Liver (tissue), 9 donors: ENCODE data around the gene PRRT1B. TPM values are rescaled to one million over a fixed set of nuclear protein-coding genes. Genes with fewer than 3 reads are reported as not detected.

Experiments
- DNase-seq: peaks from one replicate; pipeline ENCODE4 v3.0.0-alpha.2; 2017; ENCODE audit warnings: low spot score
- H3K27ac ChIP-seq, 2 donors: one replicate each; pipeline ENCODE4 v1.7.0; 2013; ENCODE audit warnings: inconsistent platforms in 2 of 2, low read length in 2 of 2, control low read depth in 1 of 2, low read depth in 1 of 2, mild to moderate bottlenecking in 1 of 2
- H3K27me3 ChIP-seq, 4 donors: one replicate each; pipeline versions ENCODE4 v1.6.1 to v1.7.0; 2013; ENCODE audit warnings: low read length in 3 of 4, inconsistent platforms in 1 of 4, mild to moderate bottlenecking in 1 of 4, moderate library complexity in 1 of 4; ENCODE audit not compliant: control insufficient read depth in 4 of 4, insufficient read depth in 4 of 4
- H3K36me3 ChIP-seq, 4 donors: one replicate each; pipeline versions ENCODE4 v1.6.1 to v1.7.0; 2013; ENCODE audit warnings: low read length in 3 of 4, mild to moderate bottlenecking in 3 of 4, low read depth in 1 of 4, moderate library complexity in 1 of 4; ENCODE audit not compliant: control insufficient read depth in 4 of 4, insufficient read depth in 3 of 4
- H3K4me1 ChIP-seq, 4 donors: one replicate each; pipeline versions ENCODE4 v1.6.1 to v1.7.0; 2013; ENCODE audit warnings: low read length in 3 of 4, mild to moderate bottlenecking in 3 of 4, moderate library complexity in 1 of 4; ENCODE audit not compliant: control insufficient read depth in 4 of 4, insufficient read depth in 4 of 4
- H3K4me3 ChIP-seq, 3 donors: one replicate each; pipeline versions ENCODE4 v1.6.1 to v1.7.0; 2013; ENCODE audit warnings: low read length in 3 of 3, control low read depth in 1 of 3, low read depth in 1 of 3, mild to moderate bottlenecking in 1 of 3
- H3K9ac ChIP-seq, 2 donors: one replicate each; pipeline ENCODE4 v1.7.0; 2013; ENCODE audit warnings: low read length in 2 of 2, mild to moderate bottlenecking in 2 of 2, moderate library complexity in 2 of 2, control low read depth in 1 of 2, low read depth in 1 of 2
- H3K9me3 ChIP-seq, 4 donors: one replicate each; pipeline versions ENCODE4 v1.6.1 to v1.7.0; 2013; ENCODE audit warnings: low read length in 3 of 4; ENCODE audit not compliant: control insufficient read depth in 4 of 4
- EGR1 ChIP-seq, 2 donors: IDR thresholded peaks; 2 replicates each; pipeline ENCODE4 v1.6.1; 2016 to 2018; ENCODE audit warnings: antibody characterized with exemption in 2 of 2, low read depth in 2 of 2
- FOXA1 ChIP-seq: IDR thresholded peaks from 2 replicates; pipeline ENCODE4 v1.6.1; 2016; ENCODE audit warnings: antibody characterized with exemption
- FOXA2 ChIP-seq: IDR thresholded peaks from 2 replicates; pipeline ENCODE4 v1.6.1; 2016; ENCODE audit warnings: antibody characterized with exemption
- GABPA ChIP-seq, 2 donors: IDR thresholded peaks in 1 of 2; conservative IDR thresholded peaks in 1 of 2; 2 replicates each; pipeline ENCODE4 v1.6.1; 2016; ENCODE audit warnings: antibody characterized with exemption in 2 of 2, mild to moderate bottlenecking in 1 of 2, moderate library complexity in 1 of 2
- HNF4A ChIP-seq, 2 donors: conservative IDR thresholded peaks; 2 replicates each; pipeline ENCODE4 v1.6.1; 2016; ENCODE audit warnings: antibody characterized with exemption in 2 of 2, mild to moderate bottlenecking in 2 of 2
- HNF4G ChIP-seq: IDR thresholded peaks from 2 replicates; pipeline ENCODE4 v1.6.1; 2016; ENCODE audit warnings: antibody characterized with exemption
- JUND ChIP-seq, 2 donors: IDR thresholded peaks; 2 replicates each; pipeline ENCODE4 v1.6.1; 2016; ENCODE audit warnings: antibody characterized with exemption in 2 of 2
- MAX ChIP-seq: IDR thresholded peaks from 2 replicates; pipeline ENCODE4 v1.6.1; 2016; ENCODE audit warnings: antibody characterized with exemption
- NR2F2 ChIP-seq: IDR thresholded peaks from 2 replicates; pipeline ENCODE4 v1.6.1; 2016; ENCODE audit warnings: antibody characterized with exemption
- RAD21 ChIP-seq, 2 donors: IDR thresholded peaks; 2 replicates each; pipeline ENCODE4 v1.6.1; 2016; ENCODE audit warnings: antibody characterized with exemption in 2 of 2, mild to moderate bottlenecking in 2 of 2
- RXRA ChIP-seq, 2 donors: IDR thresholded peaks; 2 replicates each; pipeline ENCODE4 v1.6.1; 2017 to 2018; ENCODE audit warnings: antibody characterized with exemption in 2 of 2, mild to moderate bottlenecking in 1 of 2
- SP1 ChIP-seq: IDR thresholded peaks from 2 replicates; pipeline ENCODE4 v1.6.1; 2018; ENCODE audit warnings: antibody characterized with exemption, mild to moderate bottlenecking
- TAF1 ChIP-seq: conservative IDR thresholded peaks from 2 replicates; pipeline ENCODE4 v1.6.1; 2016; ENCODE audit warnings: antibody characterized with exemption, mild to moderate bottlenecking
- YY1 ChIP-seq: IDR thresholded peaks from 2 replicates; pipeline ENCODE4 v1.6.1; 2016; ENCODE audit warnings: antibody characterized with exemption, mild to moderate bottlenecking
- ZBTB33 ChIP-seq: IDR thresholded peaks from 2 replicates; pipeline ENCODE4 v1.6.1; 2016; ENCODE audit warnings: antibody characterized with exemption
- WGBS: extraction: QIAGEN DNeasy Blood & Tissue Kit; methylation state at CpG from one replicate; pipeline ENCODE4 v1.1.7; 2013; 5-methylcytosine and 5-hydroxymethylcytosine counted together
- polyA plus RNA-seq, 2 donors: library from polyadenylated mRNA; stranded (reverse) in 1 of 2; unstranded in 1 of 2; fragments of 200-250 nt in 1 of 2; fragments of >200 nt in 1 of 2; fragmentation: Nextera tagmentation in 1 of 2; extraction: Ambion mirVana in 1 of 2; gene quantifications; one replicate each; pipeline versions ENCODE4 v1.2.1 to v1.2.3, GENCODE V29; 2013 to 2015
- total RNA-seq, 2 donors: library from RNA; depleted of rRNA; stranded (reverse); fragments of >200 nt; gene quantifications; one replicate each; pipeline ENCODE4 v1.2.3, GENCODE V29; 2014
- TF ChIP-seq, protein P1 (sequence below): IDR thresholded peaks from 2 replicates; pipeline ENCODE4 v1.6.1; 2016; ENCODE audit warnings: antibody characterized with exemption, mild to moderate bottlenecking
- TF ChIP-seq, protein P2 (sequence below): fragments of 150-350 bp; IDR thresholded peaks from 2 replicates; pipeline ENCODE4 v1.5.1; 2017; ENCODE audit warnings: improper control_type of control experiment, low read depth, low read length; ENCODE audit not compliant: missing input control
- TF ChIP-seq, protein P3 (sequence below): IDR thresholded peaks from 2 replicates; pipeline ENCODE4 v1.6.1; 2016; ENCODE audit warnings: antibody characterized with exemption
- donor health status: healthy.
- donor health status: healthy.
- donor health status: healthy.
- donor health status: healthy.
- donor health status: healthy.

Gene PRRT1B
- total and polyA plus RNA-seq, 4 donors, result 0.15 to 1.9 (median 1.4) TPM

DNA sequence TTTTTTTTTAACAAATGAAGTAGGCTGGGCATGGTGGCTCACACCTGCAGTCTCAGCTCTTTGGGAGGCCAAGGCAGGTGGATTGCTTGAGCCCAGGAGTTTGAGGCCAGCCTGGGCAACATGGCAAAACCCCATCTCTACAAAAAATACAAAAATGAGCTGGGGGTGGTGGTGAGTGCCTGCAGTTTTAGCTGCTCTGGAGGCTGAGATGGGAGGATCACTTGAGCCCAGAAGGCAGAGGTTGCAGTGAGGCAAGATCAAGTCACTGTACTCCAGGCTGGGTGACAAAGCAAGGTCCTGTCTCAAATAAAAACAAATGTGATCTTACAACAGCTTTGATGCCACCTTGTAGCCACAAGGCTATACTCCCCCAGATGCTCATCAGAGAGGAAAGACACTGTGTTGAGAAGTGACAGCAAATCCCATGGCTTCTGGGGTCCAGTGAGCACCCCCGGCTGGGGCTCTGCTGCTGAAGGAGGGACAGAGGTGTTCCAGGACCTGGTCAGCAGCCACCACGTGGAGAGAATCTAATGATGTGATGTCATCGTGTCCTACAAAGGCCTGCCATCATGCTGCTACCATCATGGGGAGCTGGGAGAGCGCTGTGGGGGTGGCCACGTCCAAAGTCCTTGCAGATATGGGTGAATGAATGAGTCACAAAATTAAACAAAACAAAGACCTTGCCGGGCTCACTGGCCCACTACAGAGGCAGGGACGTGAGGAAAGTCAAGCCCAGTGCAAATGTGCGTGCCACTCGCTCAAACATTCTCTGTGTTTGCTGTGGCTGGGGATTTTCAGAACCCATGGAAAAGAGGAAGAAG is 60.7 kb downstream of the PRRT1B start:
- WGBS, result 62% methylated on average over 9 of the region's 9 CpGs
- Histone ChIP-seq H3K9ac (no peak overlapping the region), H3K4me1 (peaks cover 0 to 7% (median 3%) of the 10 kb centered on the region in 4 donors)

More for the DNA sequence above, 60.7 kb downstream of the PRRT1B start:
- no peak for DNase-seq
- no peak overlapping the region for H3K4me3 ChIP-seq
- no peaks in the 10 kb centered on the region for H3K9me3 ChIP-seq
- H3K27ac ChIP-seq, result peak overlapping the region; percentile 17 to 26
- TF ChIP-seq ZBTB33 (no peak), RXRA (IDR thresholded peaks at IDR 0.05) (peak; percentile 47 to 75), MAX (no peak), NR2F2 (no peak), HNF4G (peak; percentile 59), HNF4A (conservative IDR thresholded peaks at IDR 0.05) (peak; percentile 81 to 88), RAD21 (IDR thresholded peaks at IDR 0.05) (peak; percentile 41 to 47), JUND (IDR thresholded peaks at IDR 0.05) (peak; percentile 88 to 97), FOXA2 (no peak), EGR1 (IDR thresholded peaks at IDR 0.05; ENCODE audit: low read depth in 2 of 2) (peak in 1 of 2 donors; percentile 53), YY1 (peak; percentile 81), FOXA1 (no peak), SP1 (peak; percentile 72), GABPA (IDR thresholded peaks at IDR 0.05 in 1 of 2, conservative IDR thresholded peaks at IDR 0.05 in 1 of 2) (no peak), TAF1 (no peak)
- TF ChIP-seq, protein P1, sequence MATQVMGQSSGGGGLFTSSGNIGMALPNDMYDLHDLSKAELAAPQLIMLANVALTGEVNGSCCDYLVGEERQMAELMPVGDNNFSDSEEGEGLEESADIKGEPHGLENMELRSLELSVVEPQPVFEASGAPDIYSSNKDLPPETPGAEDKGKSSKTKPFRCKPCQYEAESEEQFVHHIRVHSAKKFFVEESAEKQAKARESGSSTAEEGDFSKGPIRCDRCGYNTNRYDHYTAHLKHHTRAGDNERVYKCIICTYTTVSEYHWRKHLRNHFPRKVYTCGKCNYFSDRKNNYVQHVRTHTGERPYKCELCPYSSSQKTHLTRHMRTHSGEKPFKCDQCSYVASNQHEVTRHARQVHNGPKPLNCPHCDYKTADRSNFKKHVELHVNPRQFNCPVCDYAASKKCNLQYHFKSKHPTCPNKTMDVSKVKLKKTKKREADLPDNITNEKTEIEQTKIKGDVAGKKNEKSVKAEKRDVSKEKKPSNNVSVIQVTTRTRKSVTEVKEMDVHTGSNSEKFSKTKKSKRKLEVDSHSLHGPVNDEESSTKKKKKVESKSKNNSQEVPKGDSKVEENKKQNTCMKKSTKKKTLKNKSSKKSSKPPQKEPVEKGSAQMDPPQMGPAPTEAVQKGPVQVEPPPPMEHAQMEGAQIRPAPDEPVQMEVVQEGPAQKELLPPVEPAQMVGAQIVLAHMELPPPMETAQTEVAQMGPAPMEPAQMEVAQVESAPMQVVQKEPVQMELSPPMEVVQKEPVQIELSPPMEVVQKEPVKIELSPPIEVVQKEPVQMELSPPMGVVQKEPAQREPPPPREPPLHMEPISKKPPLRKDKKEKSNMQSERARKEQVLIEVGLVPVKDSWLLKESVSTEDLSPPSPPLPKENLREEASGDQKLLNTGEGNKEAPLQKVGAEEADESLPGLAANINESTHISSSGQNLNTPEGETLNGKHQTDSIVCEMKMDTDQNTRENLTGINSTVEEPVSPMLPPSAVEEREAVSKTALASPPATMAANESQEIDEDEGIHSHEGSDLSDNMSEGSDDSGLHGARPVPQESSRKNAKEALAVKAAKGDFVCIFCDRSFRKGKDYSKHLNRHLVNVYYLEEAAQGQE, result peak; percentile 91
- TF ChIP-seq, protein P2, sequence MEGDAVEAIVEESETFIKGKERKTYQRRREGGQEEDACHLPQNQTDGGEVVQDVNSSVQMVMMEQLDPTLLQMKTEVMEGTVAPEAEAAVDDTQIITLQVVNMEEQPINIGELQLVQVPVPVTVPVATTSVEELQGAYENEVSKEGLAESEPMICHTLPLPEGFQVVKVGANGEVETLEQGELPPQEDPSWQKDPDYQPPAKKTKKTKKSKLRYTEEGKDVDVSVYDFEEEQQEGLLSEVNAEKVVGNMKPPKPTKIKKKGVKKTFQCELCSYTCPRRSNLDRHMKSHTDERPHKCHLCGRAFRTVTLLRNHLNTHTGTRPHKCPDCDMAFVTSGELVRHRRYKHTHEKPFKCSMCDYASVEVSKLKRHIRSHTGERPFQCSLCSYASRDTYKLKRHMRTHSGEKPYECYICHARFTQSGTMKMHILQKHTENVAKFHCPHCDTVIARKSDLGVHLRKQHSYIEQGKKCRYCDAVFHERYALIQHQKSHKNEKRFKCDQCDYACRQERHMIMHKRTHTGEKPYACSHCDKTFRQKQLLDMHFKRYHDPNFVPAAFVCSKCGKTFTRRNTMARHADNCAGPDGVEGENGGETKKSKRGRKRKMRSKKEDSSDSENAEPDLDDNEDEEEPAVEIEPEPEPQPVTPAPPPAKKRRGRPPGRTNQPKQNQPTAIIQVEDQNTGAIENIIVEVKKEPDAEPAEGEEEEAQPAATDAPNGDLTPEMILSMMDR, result no peak
- TF ChIP-seq, protein P3, sequence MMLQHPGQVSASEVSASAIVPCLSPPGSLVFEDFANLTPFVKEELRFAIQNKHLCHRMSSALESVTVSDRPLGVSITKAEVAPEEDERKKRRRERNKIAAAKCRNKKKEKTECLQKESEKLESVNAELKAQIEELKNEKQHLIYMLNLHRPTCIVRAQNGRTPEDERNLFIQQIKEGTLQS, result no peak
- peaks cover 0 to 30% (median 11%) of the 10 kb centered on the region in 4 donors for H3K36me3 ChIP-seq
- no peaks in the 10 kb centered on the region for H3K27me3 ChIP-seq
